GM18873 (cell line): Measurements from ENCODE around the gene IGF2R.

Experiments used
- ATAC-seq: cut with Tn5 transposase; IDR thresholded peaks from one replicate; pipeline ENCODE4 v1.9.1; 2021; ENCODE audit warnings: mild to moderate bottlenecking, moderate library complexity, moderate number of reproducible peaks; ENCODE audit not compliant: unreplicated experiment, low FRiP score

The IGF2R gene

DNA sequence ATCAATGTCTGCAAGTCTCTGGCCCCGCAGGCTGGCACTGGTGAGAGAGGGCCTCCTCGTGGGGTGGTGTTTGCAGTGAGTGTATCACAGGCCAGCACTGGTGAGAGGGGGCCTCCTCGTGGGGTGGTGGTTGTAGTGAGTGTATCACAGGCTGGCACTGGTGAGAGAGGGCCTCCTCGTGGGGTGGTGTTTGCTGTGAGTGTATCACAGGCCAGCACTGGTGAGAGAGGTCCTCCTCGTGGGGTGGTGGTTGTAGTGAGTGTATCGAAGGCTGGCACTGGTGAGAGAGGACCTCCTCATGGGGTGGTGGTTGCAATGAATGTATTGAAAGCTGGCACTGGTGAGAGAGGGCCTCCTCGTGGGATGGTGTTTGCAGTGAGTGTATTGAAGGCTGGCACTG is 99.5 kb downstream of the IGF2R start:
- no peak for ATAC-seq

DNA sequence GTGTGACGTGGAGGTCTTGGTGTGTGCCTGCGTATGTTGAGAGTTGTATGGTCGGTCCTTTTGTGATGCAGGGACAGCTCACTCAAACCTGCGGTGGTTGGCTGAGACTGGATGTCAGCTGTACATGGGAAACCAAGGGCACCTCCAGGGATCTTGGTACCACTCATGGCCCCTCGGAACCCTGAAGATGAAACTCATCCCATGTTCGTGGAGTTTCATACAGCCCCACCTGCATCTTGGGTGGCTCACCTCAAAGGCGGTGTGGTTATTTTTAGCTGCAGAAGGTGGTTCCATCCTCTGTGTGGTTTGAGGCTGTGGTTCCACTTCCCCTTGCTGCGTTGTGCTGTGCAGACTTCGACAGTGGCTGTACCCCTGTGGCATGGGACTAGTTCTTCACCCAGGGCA is 100.2 kb downstream of the IGF2R start:
- ATAC-seq = peak; percentile 95

DNA sequence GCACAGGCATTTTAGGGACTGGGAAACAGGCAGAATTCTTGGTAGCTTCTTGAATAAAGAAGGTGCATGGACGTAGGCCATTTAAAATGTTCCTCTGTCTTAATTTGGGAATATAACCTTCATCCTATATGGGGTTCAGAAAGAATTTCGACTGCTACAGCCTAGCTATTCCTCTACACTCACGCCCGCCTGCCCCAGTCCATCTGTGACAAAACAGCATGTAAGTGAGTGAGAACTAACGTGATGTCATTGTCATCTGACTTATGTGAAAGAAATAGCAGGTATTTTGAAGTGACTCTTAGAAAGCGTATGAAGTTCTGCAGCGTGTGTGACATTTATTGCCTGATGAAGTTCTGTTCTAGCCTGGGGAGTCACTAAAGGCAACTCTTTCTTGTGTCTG is 100.6 kb downstream of the IGF2R start:
- peak; percentile 7 for ATAC-seq

DNA sequence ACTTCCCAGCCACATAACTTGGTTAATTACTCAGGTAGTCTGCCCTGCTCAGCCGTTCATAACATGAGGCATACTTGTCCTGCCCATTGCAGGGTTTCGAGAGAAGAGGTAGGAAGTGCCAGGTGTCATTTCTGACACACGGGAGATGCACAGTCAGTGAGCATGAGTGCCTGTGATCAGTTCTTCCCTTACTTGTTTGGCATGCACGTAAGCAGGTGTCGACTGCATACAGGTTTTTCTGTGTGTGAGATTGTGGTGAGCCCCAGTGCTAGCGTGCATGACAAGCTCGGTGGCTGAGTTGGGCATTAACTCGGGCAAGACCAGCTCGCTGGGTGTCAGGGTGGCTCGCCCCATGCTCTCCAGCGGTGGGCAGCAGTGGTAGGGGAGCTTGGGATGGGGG is 101.5 kb downstream of the IGF2R start:
- no peak for ATAC-seq

DNA sequence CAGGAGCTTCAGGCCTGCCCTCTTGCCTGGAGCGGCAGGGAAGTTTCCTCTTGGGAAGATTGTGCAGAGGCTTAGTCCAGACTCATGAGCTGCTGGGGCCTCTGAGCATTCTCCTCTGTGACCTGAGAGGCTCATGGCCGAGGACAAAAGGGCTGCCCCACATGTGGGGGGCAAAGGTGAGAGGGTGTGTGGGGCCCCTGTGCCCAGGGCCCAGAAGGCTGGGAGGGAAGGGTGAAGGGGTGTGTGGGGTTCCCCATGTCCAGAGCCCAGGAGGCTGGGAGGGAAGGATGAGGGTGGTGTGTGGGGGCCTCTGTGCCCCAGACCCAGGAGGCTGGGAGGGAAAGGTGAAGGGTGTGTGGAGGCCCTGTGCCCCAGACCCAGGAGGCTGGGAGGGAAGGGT is 101.9 kb downstream of the IGF2R start:
- no peak for ATAC-seq

DNA sequence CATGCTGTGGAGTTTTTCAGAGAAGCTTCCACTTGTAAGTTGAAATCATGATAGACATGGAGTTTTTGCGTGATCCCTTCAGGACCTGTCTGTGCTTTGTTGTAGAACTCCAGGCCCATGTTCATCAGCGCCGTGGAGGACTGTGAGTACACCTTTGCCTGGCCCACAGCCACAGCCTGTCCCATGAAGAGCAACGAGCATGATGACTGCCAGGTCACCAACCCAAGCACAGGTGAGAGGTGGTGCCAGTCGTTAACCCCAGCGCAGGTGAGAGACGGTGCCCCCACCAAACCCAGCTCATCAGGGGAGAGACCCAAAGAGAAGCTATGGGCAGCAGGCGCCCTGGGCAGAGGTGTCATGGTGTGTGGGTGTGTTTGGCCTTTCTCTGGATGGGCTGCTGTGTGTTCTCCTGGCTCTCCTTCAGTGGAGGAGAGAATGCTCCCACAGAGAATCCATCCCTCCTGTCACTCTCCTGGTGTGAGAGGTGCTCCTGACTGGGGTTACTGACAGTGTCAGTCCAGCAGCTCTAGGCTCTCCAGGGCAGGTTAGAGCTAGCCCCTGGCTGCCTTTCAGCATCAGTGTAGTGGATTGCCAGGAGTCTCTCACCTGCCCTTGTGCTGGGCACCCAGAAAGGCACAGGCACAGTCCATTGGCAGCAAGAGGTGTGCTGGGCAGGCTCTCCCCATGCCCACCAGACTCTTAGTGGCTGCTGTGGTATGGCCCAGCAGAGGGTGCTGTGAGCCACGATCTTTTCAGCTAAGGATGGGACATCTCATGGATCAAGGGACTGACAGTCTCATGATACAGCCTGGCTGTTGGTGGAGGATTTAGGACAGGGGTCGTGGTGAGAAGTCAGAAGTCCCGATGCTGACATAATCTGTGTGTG is 103.2 kb downstream of the IGF2R start:
- no peak for ATAC-seq

DNA sequence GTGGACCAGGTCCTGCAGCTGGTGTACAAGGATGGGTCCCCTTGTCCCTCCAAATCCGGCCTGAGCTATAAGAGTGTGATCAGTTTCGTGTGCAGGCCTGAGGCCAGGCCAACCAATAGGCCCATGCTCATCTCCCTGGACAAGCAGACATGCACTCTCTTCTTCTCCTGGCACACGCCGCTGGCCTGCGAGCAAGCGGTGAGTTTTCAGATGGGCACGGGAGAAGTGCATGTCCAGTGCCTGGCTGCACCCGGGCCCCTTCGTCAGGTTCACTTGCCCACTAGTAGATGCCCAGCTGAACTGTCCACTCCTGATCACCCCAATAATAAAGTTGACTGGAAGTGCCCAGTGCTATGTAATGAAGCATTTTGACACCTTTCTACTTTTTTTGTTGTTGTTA is 104.4 kb downstream of the IGF2R start:
- ATAC-seq = no peak

DNA sequence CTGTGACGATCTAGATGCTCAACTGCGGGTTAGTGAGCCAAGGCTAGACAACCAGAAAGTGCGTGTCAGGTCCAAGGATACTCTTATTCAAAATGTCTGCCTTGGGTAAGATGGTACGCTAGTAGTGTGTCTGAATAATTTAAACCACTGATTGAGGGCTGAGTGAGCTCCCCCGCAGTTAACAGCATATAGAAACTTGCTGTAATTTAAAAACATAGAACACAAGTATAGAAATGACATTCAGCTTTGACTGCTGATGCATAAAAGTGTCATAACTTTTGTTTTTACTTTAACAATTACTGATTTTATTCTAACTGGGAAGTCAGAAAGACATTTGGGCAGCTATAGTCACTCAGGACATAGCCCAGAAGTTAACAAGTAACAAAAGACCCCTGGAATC is 107.1 kb downstream of the IGF2R start:
- no peak for ATAC-seq

DNA sequence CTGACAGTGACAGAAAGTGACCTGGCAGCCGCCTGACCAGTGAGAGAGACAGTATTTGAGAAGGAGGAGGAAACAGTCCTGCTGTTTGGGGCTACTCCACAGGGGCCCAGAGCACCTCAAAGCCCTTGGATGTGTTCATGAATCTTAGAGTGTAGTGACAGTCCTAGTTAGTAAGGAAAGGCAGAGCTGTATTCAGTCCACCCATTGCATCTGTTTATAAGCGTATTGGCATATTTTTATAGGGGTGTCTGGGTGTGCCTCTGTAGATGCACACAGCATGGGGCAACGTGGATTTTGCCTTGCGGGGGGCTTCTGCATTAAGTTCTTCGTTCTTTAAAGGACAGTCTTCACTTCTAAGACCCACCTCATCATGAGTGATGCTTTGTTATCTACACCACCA is 108.1 kb downstream of the IGF2R start:
- no peak for ATAC-seq

DNA sequence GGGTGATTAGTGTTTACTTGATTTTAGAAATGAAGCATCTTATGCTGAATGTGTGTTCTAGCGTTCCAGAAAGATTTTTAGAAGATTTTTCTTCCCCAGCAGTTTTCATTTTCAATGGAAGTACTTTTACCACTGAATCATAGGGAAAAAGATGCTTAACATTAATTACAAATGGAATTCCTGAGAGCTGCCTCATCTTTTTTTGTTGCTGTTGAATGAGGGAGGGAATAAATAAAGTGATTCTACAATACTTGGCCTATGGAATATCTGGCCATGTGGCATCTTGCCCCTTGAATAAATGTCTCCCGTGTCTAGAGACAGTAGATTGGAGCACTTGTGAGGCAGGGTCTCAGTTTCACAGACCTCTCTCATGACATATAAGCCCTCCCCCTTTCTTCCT is 108.6 kb downstream of the IGF2R start:
- no peak for ATAC-seq

DNA sequence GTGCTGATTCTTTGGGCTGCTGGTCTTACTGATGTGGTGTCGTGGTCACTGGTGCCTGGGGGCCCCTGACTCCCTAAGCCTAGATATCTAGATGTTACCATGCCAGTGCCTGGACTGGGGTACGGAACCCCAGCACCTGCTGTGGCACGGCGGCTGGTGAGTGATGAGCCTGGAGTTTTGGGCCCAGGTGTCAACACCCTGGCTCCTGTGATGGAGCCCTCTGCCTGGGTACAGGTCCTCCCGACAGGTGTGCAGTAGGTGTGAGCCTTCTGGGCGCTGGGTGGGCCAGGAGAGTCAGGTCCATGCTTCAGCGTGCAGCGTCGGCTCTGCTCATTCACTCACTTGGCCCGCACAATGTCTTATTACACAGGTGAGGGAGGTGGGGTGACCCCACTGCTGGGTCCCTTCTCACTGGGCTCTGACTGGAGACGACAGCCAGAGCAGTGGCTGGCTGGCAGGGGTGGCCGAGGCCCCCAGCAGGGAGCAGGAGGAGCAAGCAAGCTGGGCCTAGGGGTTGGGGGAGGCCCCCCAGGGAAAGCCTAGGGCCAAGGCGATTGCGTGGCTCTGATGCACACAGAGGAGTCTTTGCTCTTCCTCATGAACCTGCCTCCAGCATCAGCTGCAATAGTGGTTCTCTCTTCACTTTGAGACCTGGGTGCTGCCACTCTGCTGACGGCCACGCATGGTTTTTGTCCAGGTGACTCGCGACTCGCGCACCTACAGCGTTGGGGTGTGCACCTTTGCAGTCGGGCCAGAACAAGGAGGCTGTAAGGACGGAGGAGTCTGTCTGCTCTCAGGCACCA is 110.2 kb downstream of the IGF2R start:
- no peak for ATAC-seq

DNA sequence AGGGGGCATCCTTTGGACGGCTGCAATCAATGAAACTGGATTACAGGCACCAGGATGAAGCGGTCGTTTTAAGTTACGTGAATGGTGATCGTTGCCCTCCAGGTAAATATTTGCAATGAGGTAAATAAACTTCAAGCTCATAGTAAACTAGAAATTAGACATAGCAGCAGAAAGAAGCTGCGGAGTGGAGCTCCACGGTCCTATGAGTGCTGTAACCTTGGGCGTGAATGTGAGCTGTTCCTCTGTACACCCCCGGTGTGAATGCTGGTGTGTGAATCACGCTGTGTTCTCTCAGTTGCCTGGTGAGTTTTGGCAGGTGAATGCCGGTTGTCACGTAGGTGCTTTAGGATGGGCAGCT is 110.8 kb downstream of the IGF2R start:
- ATAC-seq = no peak

DNA sequence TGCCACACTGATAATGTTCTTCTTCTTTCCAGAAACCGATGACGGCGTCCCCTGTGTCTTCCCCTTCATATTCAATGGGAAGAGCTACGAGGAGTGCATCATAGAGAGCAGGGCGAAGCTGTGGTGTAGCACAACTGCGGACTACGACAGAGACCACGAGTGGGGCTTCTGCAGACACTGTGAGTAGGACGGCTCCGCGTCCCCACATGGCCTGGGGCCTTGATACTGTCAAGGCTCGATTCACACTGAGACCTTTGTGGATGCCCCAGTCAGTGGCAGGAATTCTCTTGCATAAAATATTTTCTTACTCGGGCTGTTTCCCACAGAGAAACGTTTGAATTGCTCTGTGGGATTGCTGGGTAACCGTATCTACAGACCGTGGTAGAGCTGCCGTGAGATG is 111.2 kb downstream of the IGF2R start:
- no peak for ATAC-seq

DNA sequence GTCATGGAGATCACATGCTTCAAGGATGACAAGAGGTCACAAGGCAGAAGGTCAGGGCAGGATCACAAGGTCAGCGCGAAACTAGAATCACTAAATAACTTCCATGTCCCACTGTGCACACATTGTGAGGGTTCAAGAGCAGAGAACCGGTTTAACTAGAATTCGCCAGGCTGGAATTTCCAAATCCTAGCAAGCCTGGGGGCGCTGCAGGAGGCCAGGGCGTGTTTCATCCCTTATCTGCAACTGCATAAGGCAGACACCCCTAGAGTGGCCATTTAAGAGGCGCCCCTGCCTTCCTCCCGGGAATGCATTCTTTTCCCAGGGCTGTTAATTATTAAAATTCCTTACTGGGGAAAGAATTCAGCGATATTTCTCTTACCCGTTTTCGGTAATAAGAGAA is 112.5 kb downstream of the IGF2R start:
- no peak for ATAC-seq

DNA sequence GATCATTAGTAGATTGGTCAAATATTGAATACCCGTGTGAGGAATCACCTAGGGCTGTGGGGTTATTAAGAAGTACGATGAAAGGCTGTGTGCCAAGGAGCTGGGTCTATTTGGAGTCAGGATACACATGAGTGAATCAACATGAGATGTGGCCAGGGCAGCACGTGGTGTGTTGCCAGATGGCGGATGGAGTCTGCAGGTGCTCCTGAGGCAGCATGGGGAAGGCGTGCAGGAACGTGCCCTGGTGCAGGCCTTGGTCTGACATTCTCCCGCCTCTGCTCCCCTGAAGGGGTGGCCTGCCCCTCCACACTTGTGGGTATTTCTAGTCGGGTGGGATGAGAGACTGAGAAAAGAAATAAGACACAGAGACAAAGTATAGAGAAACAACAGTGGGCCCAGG is 113.7 kb downstream of the IGF2R start:
- ATAC-seq = no peak

DNA sequence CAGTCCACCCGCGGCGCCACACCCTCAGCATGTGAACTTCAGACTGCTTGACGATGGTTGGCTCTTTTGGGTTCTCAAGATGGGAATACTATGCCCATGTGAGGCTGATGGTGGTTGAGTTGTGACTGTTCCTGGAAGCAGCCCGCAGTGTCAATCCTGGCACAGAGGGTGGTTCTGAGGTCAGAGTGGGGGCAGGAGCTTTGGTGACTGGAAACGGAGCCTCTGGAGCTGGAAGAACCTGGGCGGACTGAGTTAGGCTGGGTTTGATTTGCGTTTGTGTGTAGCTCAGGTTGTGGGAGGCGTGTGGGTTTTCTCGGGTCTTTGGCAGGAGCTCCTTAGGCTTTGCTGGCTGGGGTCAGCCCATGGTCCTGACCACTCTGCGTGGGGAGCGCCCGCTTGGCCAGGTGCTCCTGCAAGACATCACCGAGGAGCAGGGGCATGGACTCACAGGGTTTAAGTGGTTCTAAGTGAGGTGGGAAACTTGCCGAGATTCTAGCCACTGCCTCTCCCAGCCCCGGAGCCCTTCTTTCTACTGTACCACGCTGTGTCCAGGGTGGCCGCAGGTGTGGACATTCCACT is 115.4 kb downstream of the IGF2R start:
- no peak for ATAC-seq

DNA sequence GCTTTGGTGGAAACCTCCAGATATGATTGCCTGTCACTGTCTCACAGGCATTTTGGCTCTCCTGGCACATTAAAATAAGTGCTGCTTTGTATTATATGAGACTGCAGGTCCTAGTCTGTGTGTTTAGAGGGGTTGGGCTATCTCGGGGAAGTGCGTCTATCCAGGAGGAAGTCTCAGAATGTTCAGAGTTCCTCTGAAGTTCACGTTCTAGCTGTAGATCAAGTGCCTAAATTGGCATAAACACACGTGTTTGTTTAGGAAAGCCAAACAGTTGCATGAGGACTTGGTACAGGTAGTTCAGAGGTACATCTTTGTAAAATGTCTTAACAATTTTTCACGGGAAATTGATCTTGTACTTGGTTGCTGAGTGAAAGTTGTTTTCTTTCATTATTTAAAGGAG is 116.3 kb downstream of the IGF2R start:
- no peak for ATAC-seq

DNA sequence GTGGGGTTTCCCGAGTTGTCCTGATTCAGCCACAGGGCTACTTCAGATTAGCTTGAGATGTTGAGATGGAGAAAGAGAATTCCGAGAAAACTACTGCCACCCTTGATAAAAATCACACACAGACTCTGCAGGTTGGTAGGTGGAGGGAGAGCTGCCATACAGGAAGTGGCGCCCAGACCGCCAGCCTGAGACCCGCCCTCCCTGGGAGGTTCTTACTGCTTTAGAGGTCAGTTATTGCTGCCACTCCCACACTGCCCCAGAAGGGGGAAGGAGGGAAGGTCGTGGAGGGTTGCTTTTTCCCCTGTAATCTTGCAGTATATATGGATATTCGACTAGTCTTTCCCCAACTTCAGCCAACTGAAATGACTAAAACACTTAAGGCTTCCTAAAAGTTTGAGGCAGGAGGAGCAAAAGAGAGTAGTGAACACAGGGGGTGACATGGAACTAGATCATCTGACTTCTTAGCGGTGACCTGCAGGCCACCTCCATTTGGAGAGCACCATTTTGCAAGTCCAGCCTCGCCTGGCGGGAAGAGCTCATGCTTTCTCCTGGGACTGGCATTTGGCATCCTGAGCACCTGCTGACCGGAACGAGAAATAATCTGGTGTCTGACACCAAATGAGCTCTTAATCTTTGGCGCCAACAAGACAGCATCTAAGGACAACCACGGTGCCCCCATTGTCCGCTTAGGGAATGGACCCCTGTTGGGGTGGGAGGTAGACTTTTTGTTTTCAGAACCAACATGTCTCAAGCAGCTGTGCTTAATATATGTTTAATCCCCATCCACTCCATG is 117.0 kb downstream of the IGF2R start:
- ATAC-seq = no peak

DNA sequence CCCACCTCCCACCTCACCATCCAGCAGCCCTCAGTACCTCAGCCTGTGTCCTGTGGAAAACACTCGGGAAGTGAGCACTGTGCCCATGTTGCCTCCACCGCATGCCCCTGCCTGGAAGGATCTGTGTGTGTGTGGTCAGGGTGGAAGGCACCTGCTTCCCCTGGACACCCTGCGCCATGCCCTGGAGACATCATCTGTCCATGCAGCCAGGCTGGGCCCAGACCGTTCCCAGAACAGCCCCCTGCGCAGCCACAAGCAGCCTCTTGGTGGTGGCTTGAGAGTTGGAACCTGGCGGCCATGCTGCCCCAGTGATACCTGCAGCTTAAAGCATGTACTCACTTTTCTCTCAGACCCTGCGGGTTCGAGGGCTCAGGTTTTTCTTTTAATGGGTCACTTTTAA is 117.9 kb downstream of the IGF2R start:
- no peak for ATAC-seq

DNA sequence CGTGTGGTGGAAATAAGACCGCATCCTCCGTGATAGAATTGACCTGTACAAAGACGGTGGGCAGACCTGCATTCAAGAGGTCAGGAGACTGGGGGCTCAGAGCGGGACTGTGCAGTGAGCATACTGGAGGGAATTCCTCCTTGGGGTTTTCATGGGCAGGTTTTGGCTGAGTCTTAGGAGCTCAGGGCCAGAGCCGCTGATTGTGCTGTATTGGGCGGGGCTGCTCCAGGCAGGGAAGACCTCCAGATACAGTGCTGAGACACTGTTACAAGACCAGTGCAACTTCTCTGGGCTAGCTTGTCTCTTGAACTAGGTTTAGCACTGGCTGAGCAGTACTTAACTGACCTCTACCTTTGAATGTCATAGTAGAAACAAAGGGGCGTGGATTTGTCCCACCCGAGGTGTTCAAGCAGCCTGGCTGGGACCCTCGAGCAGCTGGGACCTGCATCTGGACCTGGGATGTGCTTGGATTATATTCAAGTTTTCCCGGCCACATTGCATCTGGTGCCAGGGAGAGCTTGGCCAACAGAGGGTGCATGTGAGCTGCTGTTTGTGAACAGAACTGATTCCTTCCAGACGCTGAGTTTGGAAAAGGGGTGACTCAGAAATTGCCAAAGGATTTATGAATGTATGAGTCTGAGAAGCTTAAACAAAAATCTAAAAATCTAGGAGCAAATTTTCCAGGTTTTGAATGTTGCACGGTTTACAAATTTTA is 119.3 kb downstream of the IGF2R start:
- no peak for ATAC-seq
